Astrocyte (in vitro differentiated cells and primary cell): Measurements from ENCODE around the gene SLC22A9. TPM values are rescaled to one million over a fixed set of nuclear protein-coding genes. Genes with fewer than 3 reads are reported as not detected.

ENCODE experiments used
- DNase-seq: peaks from one replicate; pipeline ENCODE4 v3.0.0-alpha.2; 2010; ENCODE audit warnings: low read depth
- FAIRE-seq: peaks from 2 replicates; lab custom pipeline; 2011; peaks lifted over from hg19 to GRCh38; lab: Jason Lieb, UNC
- H2AFZ ChIP-seq: 2 replicates; pipeline ENCODE4 v1.6.0; 2012; ENCODE audit warnings: low read depth, low read length, inconsistent platforms
- H3K27ac ChIP-seq: 2 replicates; pipeline ENCODE4 v1.5.1; 2011; ENCODE audit warnings: low read depth, low read length, inconsistent platforms
- H3K27me3 ChIP-seq: 2 replicates; pipeline ENCODE4 v1.6.0; 2011; ENCODE audit warnings: low read length, inconsistent platforms; ENCODE audit not compliant: insufficient read depth
- H3K36me3 ChIP-seq: 2 replicates; pipeline ENCODE4 v1.5.1; 2011; ENCODE audit warnings: low read length, inconsistent platforms; ENCODE audit not compliant: insufficient read depth
- H3K4me1 ChIP-seq: 2 replicates; pipeline ENCODE4 v1.5.1; 2011; ENCODE audit warnings: low read length, inconsistent platforms; ENCODE audit not compliant: insufficient read depth
- H3K4me2 ChIP-seq: 2 replicates; pipeline ENCODE4 v1.6.0; 2012; ENCODE audit warnings: low read length, inconsistent platforms
- H3K4me3 ChIP-seq: 2 replicates; pipeline ENCODE4 v1.5.1; 2011; ENCODE audit warnings: low read depth, mild to moderate bottlenecking, low read length, inconsistent platforms; ENCODE audit not compliant: insufficient read depth
- H3K79me2 ChIP-seq: 2 replicates; pipeline ENCODE4 v1.6.0; 2012; ENCODE audit warnings: mild to moderate bottlenecking, low read length, inconsistent platforms; ENCODE audit not compliant: insufficient read depth
- H3K9ac ChIP-seq: 2 replicates; pipeline ENCODE4 v1.6.0; 2012; ENCODE audit warnings: mild to moderate bottlenecking, low read length, inconsistent platforms
- H3K9me3 ChIP-seq: 2 replicates; pipeline ENCODE4 v1.5.1; 2012; ENCODE audit warnings: low read depth, mild to moderate bottlenecking, low read length, inconsistent platforms; ENCODE audit not compliant: insufficient read depth
- H4K20me1 ChIP-seq: 2 replicates; pipeline ENCODE4 v1.6.0; 2012; ENCODE audit warnings: low read length, inconsistent platforms; ENCODE audit not compliant: insufficient read depth
- H3K27ac Mint-ChIP-seq: one replicate; pipeline ENCODE4 v1.8.0; 2021; ENCODE audit warnings: mild to moderate bottlenecking, mixed read lengths; ENCODE audit not compliant: unreplicated experiment
- H3K27me3 Mint-ChIP-seq: one replicate; pipeline ENCODE4 v1.8.0; 2021; ENCODE audit warnings: low read depth, mixed read lengths; ENCODE audit not compliant: unreplicated experiment
- H3K36me3 Mint-ChIP-seq: one replicate; pipeline ENCODE4 v1.8.0; 2021; ENCODE audit warnings: low read depth, mixed read lengths; ENCODE audit not compliant: unreplicated experiment
- H3K4me1 Mint-ChIP-seq: one replicate; pipeline ENCODE4 v1.8.0; 2021; ENCODE audit warnings: low read depth, mixed read lengths; ENCODE audit not compliant: unreplicated experiment
- H3K4me3 Mint-ChIP-seq: one replicate; pipeline ENCODE4 v1.8.0; 2021; ENCODE audit warnings: mild to moderate bottlenecking, moderate library complexity, mixed read lengths; ENCODE audit not compliant: unreplicated experiment
- H3K9me3 Mint-ChIP-seq: one replicate; pipeline ENCODE4 v1.8.0; 2021; ENCODE audit warnings: mild to moderate bottlenecking, mixed read lengths; ENCODE audit not compliant: unreplicated experiment
- CTCF ChIP-seq: IDR thresholded peaks from 2 replicates; pipeline ENCODE4 v1.5.1; 2011; ENCODE audit warnings: low read depth, mild to moderate bottlenecking, inconsistent platforms, low read length, moderate library complexity; ENCODE audit not compliant: insufficient read depth
- EZH2 ChIP-seq: IDR thresholded peaks from 2 replicates; pipeline ENCODE4 v1.6.1; 2012; ENCODE audit warnings: mild to moderate bottlenecking, low read length, inconsistent platforms; ENCODE audit not compliant: insufficient read depth
- total RNA-seq: library from RNA; stranded (reverse); gene quantifications from 2 replicates; pipeline ENCODE4 v1.2.1, GENCODE V29; 2021

Gene SLC22A9
- total RNA-seq, 1 donor from 2014 or later = not detected

- Mint-ChIP-seq H3K9me3 (peaks cover 2% of the 10 kb centered on the region), H3K4me3 (no peak overlapping the region), H3K36me3 (no peaks in the 10 kb centered on the region), H3K27me3 (peaks cover 3% of the 10 kb centered on the region), H3K4me1 (peaks cover 13% of the 10 kb centered on the region), H3K27ac (no peak overlapping the region)
- no peak overlapping the region for H3K27ac ChIP-seq
- H2AFZ ChIP-seq = no peak overlapping the region
- no peaks in the 10 kb centered on the region for H3K79me2 ChIP-seq
- no peaks in the 10 kb centered on the region for H3K36me3 ChIP-seq
- H3K9me3 ChIP-seq = no peaks in the 10 kb centered on the region
- H3K4me3 ChIP-seq = no peak overlapping the region
- no peaks in the 10 kb centered on the region for H4K20me1 ChIP-seq
- FAIRE-seq (no peak), DNase-seq (no peak)
- no peaks in the 10 kb centered on the region for H3K4me1 ChIP-seq
- H3K9ac ChIP-seq = no peak overlapping the region
- H3K4me2 ChIP-seq = no peak overlapping the region
- TF ChIP-seq CTCF (no peak), EZH2 (no peak)
- H3K27me3 ChIP-seq = peaks cover 4% of the 10 kb centered on the region
Measured at GRCh38 chr11:63443714-63444113, 74.1 kb downstream of the SLC22A9 start.

GRCh38 chr11:63444160-63444559, 74.6 kb downstream of the SLC22A9 start:
- Histone ChIP-seq H3K27ac (no peak overlapping the region), H3K4me1 (no peaks in the 10 kb centered on the region), H3K9me3 (no peaks in the 10 kb centered on the region), H3K27me3 (peaks cover 6% of the 10 kb centered on the region), H3K9ac (no peak overlapping the region), H3K4me3 (no peak overlapping the region), H3K79me2 (no peaks in the 10 kb centered on the region), H3K4me2 (no peak overlapping the region), H3K36me3 (no peaks in the 10 kb centered on the region), H4K20me1 (no peaks in the 10 kb centered on the region), H2AFZ (no peak overlapping the region)
- Mint-ChIP-seq H3K4me3 (no peak overlapping the region), H3K27ac (no peak overlapping the region), H3K4me1 (peaks cover 13% of the 10 kb centered on the region), H3K36me3 (no peaks in the 10 kb centered on the region), H3K9me3 (peaks cover 2% of the 10 kb centered on the region), H3K27me3 (peaks cover 4% of the 10 kb centered on the region)
- no peak for TF ChIP-seq CTCF
- TF ChIP-seq EZH2 = no peak
- no peak for FAIRE-seq
- no peak for DNase-seq

- no peak overlapping the region for H3K4me3 Mint-ChIP-seq
- no peak overlapping the region for H2AFZ ChIP-seq
- H3K36me3 ChIP-seq = no peaks in the 10 kb centered on the region
- peaks cover 4% of the 10 kb centered on the region for H3K27me3 Mint-ChIP-seq
- FAIRE-seq (no peak), DNase-seq (no peak)
- H3K4me1 Mint-ChIP-seq = peaks cover 13% of the 10 kb centered on the region
- no peaks in the 10 kb centered on the region for H4K20me1 ChIP-seq
- H3K79me2 ChIP-seq = no peaks in the 10 kb centered on the region
- peaks cover 2% of the 10 kb centered on the region for H3K9me3 Mint-ChIP-seq
- H3K9me3 ChIP-seq = no peaks in the 10 kb centered on the region
- no peak overlapping the region for H3K4me2 ChIP-seq
- TF ChIP-seq CTCF = no peak
- no peak for TF ChIP-seq EZH2
- no peak overlapping the region for H3K27ac Mint-ChIP-seq
- H3K9ac ChIP-seq = no peak overlapping the region
- H3K4me1 ChIP-seq = no peaks in the 10 kb centered on the region
- no peaks in the 10 kb centered on the region for H3K36me3 Mint-ChIP-seq
- H3K27ac ChIP-seq = no peak overlapping the region
- no peak overlapping the region for H3K4me3 ChIP-seq
- peaks cover 6% of the 10 kb centered on the region for H3K27me3 ChIP-seq
Measured at GRCh38 chr11:63445118-63445517, 75.5 kb downstream of the SLC22A9 start.
